Measurements from ENCODE around the gene TIMP3.

DNA sequence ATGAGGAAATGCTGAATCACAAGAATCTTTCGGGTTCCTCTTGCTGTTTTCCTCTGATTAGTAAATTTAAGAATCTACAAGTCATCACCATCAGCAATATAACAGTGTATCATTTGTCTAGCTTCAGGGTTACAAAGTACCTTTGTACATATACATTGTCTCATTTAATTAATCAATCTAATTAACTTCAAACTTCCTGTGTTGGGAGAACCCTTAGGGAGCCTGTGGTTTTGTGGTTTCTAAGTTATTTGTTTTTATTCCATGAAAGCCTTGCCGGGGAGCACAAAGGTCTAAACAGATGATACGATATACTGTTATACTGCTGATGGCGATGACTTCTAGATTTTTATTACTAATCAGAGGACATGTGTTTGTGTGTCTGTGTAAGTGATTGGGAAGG is 41.0 kb downstream of the TIMP3 start:
- TF ChIP-seq, protein P1, sequence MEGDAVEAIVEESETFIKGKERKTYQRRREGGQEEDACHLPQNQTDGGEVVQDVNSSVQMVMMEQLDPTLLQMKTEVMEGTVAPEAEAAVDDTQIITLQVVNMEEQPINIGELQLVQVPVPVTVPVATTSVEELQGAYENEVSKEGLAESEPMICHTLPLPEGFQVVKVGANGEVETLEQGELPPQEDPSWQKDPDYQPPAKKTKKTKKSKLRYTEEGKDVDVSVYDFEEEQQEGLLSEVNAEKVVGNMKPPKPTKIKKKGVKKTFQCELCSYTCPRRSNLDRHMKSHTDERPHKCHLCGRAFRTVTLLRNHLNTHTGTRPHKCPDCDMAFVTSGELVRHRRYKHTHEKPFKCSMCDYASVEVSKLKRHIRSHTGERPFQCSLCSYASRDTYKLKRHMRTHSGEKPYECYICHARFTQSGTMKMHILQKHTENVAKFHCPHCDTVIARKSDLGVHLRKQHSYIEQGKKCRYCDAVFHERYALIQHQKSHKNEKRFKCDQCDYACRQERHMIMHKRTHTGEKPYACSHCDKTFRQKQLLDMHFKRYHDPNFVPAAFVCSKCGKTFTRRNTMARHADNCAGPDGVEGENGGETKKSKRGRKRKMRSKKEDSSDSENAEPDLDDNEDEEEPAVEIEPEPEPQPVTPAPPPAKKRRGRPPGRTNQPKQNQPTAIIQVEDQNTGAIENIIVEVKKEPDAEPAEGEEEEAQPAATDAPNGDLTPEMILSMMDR (IDR thresholded peaks at IDR 0.05 in 8 of 11, conservative IDR thresholded peaks at IDR 0.05 in 3 of 11) = no peak
- no peak for TF ChIP-seq POLR2AphosphoS5 (IDR thresholded peaks at IDR 0.05)
- no peak for TF ChIP-seq POLR2A (IDR thresholded peaks at IDR 0.05)

Data from spleen (tissue), 7 donors.